ENCODE data around the gene INHBB. TPM values are rescaled to one million over a fixed set of nuclear protein-coding genes. Genes with fewer than 3 reads are reported as not detected.
A peak's percentile ranks its signal among the peaks of the same experiment; 100 is the strongest.

The INHBB gene
- total and polyA plus RNA-seq, 9 of the 15 experiments (the other 6 are each of a cell fraction or from before 2014, with no cell fraction given): not detected

GRCh38 chr2:120323807-120324399, 22.0 kb upstream of the INHBB start (continued):
- TF ChIP-seq ID3 (CRISPR knock-in tag; IDR thresholded peaks at IDR 0.05) (no peak), ID3 (tag; IDR thresholded peaks at IDR 0.05) (no peak), CREB3 (tag; conservative IDR thresholded peaks at IDR 0.05; ENCODE audit: low read depth) (no peak), BRD4 (IDR thresholded peaks at IDR 0.05) (no peak), GATAD2A (IDR thresholded peaks at IDR 0.05) (no peak), TEAD1 (CRISPR knock-in tag; IDR thresholded peaks at IDR 0.05) (peak; percentile 85 to 99; a peak in 3 of 4 replicates), ZFP1 (CRISPR knock-in tag; IDR thresholded peaks at IDR 0.05) (no peak), ZNF584 (CRISPR knock-in tag; IDR thresholded peaks at IDR 0.05; ENCODE audit: low read depth) (no peak), MCM7 (IDR thresholded peaks at IDR 0.05) (no peak), SP2 (IDR thresholded peaks at IDR 0.05; ENCODE audit: extremely low read depth, low read depth, low read length, poor library complexity, severe bottlenecking) (no peak), HES1 (IDR thresholded peaks at IDR 0.05; ENCODE audit: low read depth) (peak; percentile 84), CXXC5 (CRISPR knock-in tag; IDR thresholded peaks at IDR 0.05) (0 out of 2 replicates have a peak, but pooled peaks have one; percentile 44), CUX1 (CRISPR knock-in tag; IDR thresholded peaks at IDR 0.05) (no peak), MECOM (CRISPR knock-in tag; IDR thresholded peaks at IDR 0.05) (no peak), NR4A1 (CRISPR knock-in tag; IDR thresholded peaks at IDR 0.05) (no peak), NR4A1 (tag; IDR thresholded peaks at IDR 0.05) (no peak), PHTF2 (CRISPR knock-in tag; IDR thresholded peaks at IDR 0.05) (no peak), TSC22D4 (tag; IDR thresholded peaks at IDR 0.05) (no peak), CTBP1 (IDR thresholded peaks at IDR 0.05; ENCODE audit: borderline replicate concordance) (peak; percentile 55; the same call in 1 of the 2 replicates), KLF13 (tag; IDR thresholded peaks at IDR 0.05; ENCODE audit: borderline replicate concordance, low read depth) (no peak)
- TF ChIP-seq, protein P1, sequence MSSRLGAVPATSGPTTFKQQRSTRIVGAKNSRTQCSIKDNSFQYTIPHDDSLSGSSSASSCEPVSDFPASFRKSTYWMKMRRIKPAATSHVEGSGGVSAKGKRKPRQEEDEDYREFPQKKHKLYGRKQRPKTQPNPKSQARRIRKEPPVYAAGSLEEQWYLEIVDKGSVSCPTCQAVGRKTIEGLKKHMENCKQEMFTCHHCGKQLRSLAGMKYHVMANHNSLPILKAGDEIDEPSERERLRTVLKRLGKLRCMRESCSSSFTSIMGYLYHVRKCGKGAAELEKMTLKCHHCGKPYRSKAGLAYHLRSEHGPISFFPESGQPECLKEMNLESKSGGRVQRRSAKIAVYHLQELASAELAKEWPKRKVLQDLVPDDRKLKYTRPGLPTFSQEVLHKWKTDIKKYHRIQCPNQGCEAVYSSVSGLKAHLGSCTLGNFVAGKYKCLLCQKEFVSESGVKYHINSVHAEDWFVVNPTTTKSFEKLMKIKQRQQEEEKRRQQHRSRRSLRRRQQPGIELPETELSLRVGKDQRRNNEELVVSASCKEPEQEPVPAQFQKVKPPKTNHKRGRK (tag; IDR thresholded peaks at IDR 0.05): no peak

Measured in K562 (cell line).